ENCODE results near the gene BAIAP2. TPM values are rescaled to one million over a fixed set of nuclear protein-coding genes. Genes with fewer than 3 reads are reported as not detected.

The BAIAP2 gene
- total RNA-seq, 3 donors from 2014 or later, result 21.0 to 47.0 (median 37.6) TPM

DNA sequence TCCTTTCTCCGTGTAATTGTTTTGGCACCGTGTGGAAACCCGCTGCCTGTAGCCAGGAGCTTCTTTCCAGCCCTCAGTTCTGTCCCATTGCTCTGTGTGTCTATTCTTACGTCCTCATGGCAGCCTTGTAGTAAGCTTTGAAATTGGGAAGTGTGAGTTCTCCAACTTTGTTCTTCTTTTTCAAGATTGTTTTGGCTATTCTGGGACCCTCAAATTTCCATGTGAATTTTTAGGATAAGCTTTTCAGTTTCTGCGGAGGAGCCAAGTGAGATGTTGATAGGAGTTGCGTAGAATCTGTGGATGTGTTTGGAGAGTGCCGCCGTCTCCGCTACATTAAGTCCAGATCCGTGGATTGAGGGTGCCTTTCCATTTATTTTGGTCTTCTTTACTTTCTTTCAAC lies 28.1 kb upstream of the BAIAP2 start:
- no peak overlapping the region for H3K27ac ChIP-seq
- no peak overlapping the region for H3K4me3 ChIP-seq
- TF ChIP-seq POLR2A (IDR thresholded peaks at IDR 0.05) (no peak), POLR2AphosphoS5 (IDR thresholded peaks at IDR 0.05) (no peak)
- TF ChIP-seq, protein P1, sequence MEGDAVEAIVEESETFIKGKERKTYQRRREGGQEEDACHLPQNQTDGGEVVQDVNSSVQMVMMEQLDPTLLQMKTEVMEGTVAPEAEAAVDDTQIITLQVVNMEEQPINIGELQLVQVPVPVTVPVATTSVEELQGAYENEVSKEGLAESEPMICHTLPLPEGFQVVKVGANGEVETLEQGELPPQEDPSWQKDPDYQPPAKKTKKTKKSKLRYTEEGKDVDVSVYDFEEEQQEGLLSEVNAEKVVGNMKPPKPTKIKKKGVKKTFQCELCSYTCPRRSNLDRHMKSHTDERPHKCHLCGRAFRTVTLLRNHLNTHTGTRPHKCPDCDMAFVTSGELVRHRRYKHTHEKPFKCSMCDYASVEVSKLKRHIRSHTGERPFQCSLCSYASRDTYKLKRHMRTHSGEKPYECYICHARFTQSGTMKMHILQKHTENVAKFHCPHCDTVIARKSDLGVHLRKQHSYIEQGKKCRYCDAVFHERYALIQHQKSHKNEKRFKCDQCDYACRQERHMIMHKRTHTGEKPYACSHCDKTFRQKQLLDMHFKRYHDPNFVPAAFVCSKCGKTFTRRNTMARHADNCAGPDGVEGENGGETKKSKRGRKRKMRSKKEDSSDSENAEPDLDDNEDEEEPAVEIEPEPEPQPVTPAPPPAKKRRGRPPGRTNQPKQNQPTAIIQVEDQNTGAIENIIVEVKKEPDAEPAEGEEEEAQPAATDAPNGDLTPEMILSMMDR (IDR thresholded peaks at IDR 0.05), result no peak
- H3K27me3 ChIP-seq, result peaks cover 6 to 20% of the 10 kb centered on the region in 2 donors
- no peak for DNase-seq (ENCODE audit: low spot score in 2 of 2)
- H3K36me3 ChIP-seq, result no peaks in the 10 kb centered on the region
- peaks cover 6 to 11% of the 10 kb centered on the region in 2 donors for H3K4me1 ChIP-seq
- intact Hi-C loops (cut with DNase I; ENCODE audit: low total_unique reads), result no loop called here
- H3K9me3 ChIP-seq, result peaks cover 6 to 9% of the 10 kb centered on the region in 2 donors

DNA sequence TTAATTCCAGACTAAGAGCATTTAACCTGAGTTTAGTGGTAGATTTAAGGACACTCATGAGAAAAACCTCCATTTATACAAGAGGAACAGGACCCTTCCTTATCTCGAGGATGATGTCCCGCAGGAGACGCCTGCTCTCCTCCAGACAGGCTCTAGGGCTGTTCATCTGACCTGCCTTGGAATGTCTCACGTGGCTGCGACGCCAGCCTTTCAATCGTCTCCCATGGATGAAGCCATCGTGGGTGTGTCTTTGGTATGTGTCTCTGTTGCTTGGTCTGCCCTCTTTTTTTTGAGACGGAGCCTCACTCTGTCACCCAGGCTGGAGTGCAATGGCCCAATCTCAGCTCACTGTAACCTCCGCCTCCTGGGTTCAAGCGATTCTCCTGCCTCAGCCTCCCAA lies 26.8 kb upstream of the BAIAP2 start:
- H3K36me3 ChIP-seq, result no peaks in the 10 kb centered on the region
- TF ChIP-seq POLR2A (IDR thresholded peaks at IDR 0.05) (no peak), POLR2AphosphoS5 (IDR thresholded peaks at IDR 0.05) (no peak)
- TF ChIP-seq, protein P1 (IDR thresholded peaks at IDR 0.05), result no peak
- no peak overlapping the region for H3K4me3 ChIP-seq
- peaks cover 6 to 11% of the 10 kb centered on the region in 2 donors for H3K4me1 ChIP-seq
- peaks cover 6 to 9% of the 10 kb centered on the region in 2 donors for H3K9me3 ChIP-seq
- H3K27ac ChIP-seq, result no peak overlapping the region
- peaks cover 6 to 17% of the 10 kb centered on the region in 2 donors for H3K27me3 ChIP-seq
- intact Hi-C loops (cut with DNase I; ENCODE audit: low total_unique reads), result no loop called here
- DNase-seq (ENCODE audit: low spot score in 2 of 2), result no peak

DNA sequence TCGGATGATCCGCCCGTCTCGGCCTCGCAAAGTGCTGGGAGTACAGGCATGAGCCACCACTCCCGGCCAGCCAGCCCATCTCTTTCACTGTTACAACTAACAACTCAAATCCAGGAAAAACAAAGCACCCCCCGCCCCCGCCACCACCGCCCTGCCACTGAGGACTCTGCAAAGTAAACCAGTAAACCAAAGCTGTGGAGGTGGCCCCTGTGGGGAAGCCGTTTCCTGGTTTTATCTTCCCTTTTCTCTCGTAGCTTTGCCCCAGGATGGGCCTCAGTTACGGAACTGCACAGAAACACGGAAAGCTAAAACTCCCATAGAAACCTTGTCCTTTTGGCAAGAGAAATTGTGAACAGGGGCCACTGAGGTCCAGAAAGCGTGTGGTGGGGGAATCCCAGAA lies 25.8 kb upstream of the BAIAP2 start:
- intact Hi-C loops (cut with DNase I; ENCODE audit: low total_unique reads), result no loop called here

DNA sequence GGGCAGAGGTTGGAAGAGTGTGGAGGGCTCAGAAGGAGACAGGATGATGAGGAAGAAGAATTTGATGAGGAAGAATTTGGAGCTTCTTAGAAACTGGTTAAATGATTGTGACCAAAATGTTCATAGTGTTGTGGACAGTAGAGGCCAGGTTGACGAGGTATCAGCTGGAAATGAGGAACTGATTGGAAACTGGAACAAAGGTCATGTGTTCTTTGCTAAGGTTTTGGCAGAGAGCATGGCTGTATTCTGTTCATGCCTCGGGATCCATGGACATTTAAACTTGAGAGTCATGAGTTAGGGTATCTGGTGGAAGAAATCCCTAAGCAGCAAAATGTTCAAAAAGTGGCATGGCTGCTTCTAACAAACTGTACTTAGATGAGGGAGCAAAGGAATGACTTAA lies 24.0 kb upstream of the BAIAP2 start:
- TF ChIP-seq POLR2AphosphoS5 (IDR thresholded peaks at IDR 0.05), result no peak
- TF ChIP-seq POLR2A (IDR thresholded peaks at IDR 0.05), result no peak
- H3K36me3 ChIP-seq, result no peaks in the 10 kb centered on the region

More for the DNA sequence above, 25.8 kb upstream of the BAIAP2 start:
- Histone ChIP-seq H3K4me3 (no peak overlapping the region), H3K9me3 (peaks cover 6 to 9% of the 10 kb centered on the region in 2 donors), H3K36me3 (no peaks in the 10 kb centered on the region), H3K4me1 (peaks cover 3 to 4% of the 10 kb centered on the region in 2 donors), H3K27ac (no peak overlapping the region), H3K27me3 (peaks cover 4 to 7% of the 10 kb centered on the region in 2 donors)
- DNase-seq (ENCODE audit: low spot score in 2 of 2), result no peak
- no peak for TF ChIP-seq POLR2A (IDR thresholded peaks at IDR 0.05)
- TF ChIP-seq POLR2AphosphoS5 (IDR thresholded peaks at IDR 0.05), result no peak
- TF ChIP-seq, protein P1 (IDR thresholded peaks at IDR 0.05), result no peak

GRCh38 chr17:81011951-81012350 lies 23.0 kb upstream of the BAIAP2 start:
- no peak for DNase-seq (ENCODE audit: low spot score in 2 of 2)
- no peaks in the 10 kb centered on the region for H3K27me3 ChIP-seq
- no peak for TF ChIP-seq POLR2AphosphoS5 (IDR thresholded peaks at IDR 0.05)
- no peak for TF ChIP-seq POLR2A (IDR thresholded peaks at IDR 0.05)
- TF ChIP-seq, protein P1 (IDR thresholded peaks at IDR 0.05), result no peak
- no peaks in the 10 kb centered on the region for H3K4me1 ChIP-seq
- no peaks in the 10 kb centered on the region for H3K36me3 ChIP-seq
- H3K27ac ChIP-seq, result no peak overlapping the region
- intact Hi-C loops (cut with DNase I; ENCODE audit: low total_unique reads), result no loop called here
- no peak overlapping the region for H3K4me3 ChIP-seq
- H3K9me3 ChIP-seq, result peaks cover 6 to 9% of the 10 kb centered on the region in 2 donors

More for the DNA sequence above, 24.0 kb upstream of the BAIAP2 start:
- H3K9me3 ChIP-seq, result peaks cover 6 to 9% of the 10 kb centered on the region in 2 donors
- intact Hi-C loops (cut with DNase I; ENCODE audit: low total_unique reads), result no loop called here
- no peak overlapping the region for H3K27ac ChIP-seq
- H3K4me1 ChIP-seq, result no peaks in the 10 kb centered on the region
- DNase-seq (ENCODE audit: low spot score in 2 of 2), result no peak
- H3K4me3 ChIP-seq, result no peak overlapping the region
- no peaks in the 10 kb centered on the region for H3K27me3 ChIP-seq

Measured in breast epithelium (tissue), 4 donors.